COR-L47 (cell line): Measurements from ENCODE around the gene BECN2.

Source experiments
- DNase-seq: peaks from one replicate; lab custom pipeline; 2025; lab: John Stamatoyannopoulos, UW

The BECN2 gene

DNA sequence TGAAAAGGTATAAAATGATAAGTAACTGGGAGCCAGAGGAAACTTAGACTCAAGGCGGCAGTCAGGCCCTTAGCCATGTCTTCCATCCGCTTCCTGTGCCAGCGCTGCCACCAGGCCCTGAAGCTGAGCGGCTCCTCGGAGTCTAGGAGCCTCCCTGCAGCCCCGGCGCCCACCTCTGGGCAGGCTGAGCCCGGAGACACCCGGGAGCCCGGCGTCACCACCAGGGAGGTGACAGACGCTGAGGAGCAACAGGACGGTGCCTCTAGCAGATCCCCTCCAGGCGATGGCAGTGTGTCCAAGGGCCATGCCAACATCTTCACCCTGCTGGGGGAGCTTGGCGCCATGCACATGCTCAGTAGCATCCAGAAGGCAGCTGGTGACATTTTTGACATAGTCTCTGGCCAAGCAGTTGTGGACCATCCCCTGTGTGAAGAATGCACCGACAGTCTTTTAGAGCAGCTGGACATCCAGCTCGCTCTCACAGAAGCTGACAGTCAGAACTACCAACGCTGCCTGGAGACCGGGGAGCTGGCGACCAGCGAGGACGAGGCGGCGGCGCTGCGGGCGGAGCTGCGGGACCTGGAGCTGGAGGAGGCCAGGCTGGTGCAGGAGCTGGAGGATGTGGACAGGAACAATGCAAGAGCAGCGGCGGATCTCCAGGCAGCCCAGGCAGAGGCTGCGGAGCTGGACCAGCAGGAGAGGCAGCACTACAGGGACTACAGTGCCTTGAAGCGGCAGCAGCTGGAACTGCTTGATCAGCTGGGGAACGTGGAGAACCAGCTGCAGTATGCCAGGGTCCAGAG, at the start of gene BECN2:
Gene BECN2 (plus strand): TSS at position 76 of the 803 bp plus-strand sequence. CDS start 0 bp downstream, at position 76.
- no peak for DNase-seq

GRCh38 chr1:241916196-241916595, 41.4 kb upstream of the BECN2 start:
- DNase-seq, result no peak

DNA sequence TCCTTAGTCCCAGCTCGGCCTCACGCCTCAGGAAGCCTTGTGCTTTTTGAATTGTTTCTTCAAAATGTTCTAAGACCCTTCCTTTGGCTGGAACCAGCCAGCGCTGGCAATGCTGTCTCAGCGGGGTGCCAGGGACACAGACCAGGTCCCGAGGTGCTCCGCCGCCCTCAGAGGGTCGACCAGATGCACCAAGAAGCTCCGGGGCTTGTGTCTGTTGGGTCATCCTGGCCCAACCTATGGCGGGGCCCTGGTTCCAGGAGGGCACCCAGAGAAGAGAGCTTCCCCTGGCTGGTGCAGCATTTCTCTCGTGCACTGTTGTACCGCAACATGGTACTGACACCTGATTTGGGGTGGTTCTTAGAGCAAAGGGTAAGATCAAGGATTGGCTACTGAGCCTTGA, 40.1 kb upstream of the BECN2 start:
- no peak for DNase-seq

DNA sequence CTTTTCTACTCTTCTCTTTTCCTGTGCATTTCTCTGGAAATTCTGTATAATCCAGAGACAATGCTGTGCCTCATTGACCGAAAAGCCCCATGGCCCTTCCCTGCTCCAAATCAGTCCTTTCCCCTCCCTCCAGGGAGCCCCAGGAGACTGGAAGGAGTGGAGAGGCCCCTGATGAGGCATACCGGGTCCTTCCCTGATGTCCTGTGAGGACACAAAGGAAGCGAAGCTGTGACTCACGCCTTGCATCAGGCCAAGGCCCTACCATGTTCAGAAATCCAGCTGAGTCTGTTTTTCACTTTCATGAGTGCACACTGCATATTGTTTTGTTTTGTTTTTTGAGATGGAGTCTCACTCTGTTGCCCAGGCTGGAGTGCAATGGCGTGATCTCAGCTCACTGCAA, 38.7 kb upstream of the BECN2 start:
- DNase-seq, result no peak

DNA sequence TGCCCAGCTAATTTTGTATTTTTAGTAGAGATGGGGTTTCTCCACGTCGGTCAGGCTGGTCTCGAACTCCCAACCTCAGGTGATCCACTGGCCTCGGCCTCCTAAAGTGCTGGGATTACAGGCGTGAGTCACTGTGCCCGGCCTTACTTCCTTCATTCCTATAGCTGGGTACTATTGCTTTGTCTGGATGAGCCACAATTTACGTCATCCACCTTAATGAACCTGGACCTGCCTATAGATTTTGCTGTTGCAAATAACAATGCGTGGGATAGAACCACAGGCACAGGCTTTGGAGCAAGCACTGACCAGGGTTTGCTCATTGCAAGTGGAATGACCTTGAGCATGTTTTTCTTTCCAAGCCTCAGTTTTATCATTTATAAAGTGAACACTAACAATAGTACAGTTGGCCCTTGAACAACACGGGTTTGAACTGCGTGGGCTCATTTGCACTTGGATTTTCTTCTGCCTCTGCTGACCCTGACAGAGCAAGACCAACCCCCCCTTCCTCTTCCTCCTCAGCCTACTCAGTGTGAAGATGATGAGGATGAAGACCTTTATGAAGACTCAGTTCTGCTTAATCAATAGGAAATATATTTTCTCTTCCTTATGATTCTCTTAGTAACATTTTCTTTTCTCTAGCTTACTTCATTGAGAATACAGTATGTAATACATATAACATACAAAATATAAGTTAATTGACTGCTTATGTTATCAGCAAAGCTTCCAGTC, 33.3 kb upstream of the BECN2 start:
- no peak for DNase-seq

DNA sequence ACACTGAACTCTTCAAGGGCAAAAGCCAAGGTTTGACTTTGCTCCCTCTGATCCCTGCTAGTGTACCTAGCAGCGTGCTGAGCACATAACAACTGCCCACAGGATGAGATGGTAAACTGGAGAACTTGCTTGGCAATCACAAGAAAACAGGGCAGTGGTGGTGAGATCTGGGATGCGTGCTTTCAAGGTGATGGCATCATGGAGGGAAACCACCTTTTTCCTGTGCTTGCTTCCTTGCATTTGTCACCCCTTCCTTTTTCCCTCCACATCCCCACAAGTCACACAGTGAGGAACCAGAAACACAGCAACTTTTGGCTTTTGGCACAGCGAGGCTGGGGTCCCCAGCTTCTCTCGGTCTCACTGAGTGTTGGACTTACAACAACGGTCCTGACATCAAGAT, 31.4 kb upstream of the BECN2 start:
- no peak for DNase-seq

GRCh38 chr1:241927321-241927720, 30.2 kb upstream of the BECN2 start:
- no peak for DNase-seq

DNA sequence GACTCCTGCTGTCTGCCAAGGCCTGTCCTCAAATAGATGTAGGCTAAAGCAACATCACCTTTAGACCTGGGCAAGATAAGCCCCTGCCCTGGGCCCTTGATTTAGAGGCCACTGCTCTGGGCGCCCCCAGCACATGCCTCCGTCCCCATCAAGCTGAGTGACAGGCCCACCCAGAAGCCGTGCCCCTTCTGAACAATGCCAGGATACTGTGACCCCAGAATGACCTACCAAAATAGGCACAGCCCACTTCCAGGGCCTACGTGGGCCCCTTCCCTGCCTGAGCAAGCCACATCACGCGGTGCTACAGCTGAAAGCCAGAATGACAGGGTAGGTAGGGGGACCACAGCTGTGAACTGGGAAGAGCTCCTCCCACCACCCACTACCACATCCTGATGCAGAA, 24.7 kb upstream of the BECN2 start:
- DNase-seq, result no peak

GRCh38 chr1:241934201-241934848, 23.2 kb upstream of the BECN2 start:
- DNase-seq, result no peak

DNA sequence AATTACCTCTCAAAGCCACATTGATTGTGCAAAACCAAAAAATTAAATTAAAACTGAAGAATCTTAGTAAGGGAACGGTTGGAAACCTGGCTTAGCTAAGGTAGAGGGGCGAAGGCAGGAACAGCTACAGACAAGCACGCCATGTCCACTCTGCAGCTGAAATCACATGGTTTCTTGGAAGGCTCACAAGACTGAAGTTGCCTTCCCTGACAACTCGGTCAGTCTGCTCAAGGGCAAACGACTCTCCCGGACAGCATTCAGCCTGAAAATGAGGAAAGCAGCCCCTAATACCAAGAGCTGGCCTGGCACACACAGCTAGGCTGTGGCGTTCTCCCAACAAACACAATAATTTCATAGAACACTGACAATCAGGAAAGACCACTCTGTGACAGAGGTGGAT, 22.7 kb upstream of the BECN2 start:
- DNase-seq, result no peak

- DNase-seq, result no peak
Observed at GRCh38 chr1:241939798-241940197, 17.8 kb upstream of the BECN2 start.

GRCh38 chr1:241942738-241943137, 14.8 kb upstream of the BECN2 start:
- DNase-seq, result no peak

DNA sequence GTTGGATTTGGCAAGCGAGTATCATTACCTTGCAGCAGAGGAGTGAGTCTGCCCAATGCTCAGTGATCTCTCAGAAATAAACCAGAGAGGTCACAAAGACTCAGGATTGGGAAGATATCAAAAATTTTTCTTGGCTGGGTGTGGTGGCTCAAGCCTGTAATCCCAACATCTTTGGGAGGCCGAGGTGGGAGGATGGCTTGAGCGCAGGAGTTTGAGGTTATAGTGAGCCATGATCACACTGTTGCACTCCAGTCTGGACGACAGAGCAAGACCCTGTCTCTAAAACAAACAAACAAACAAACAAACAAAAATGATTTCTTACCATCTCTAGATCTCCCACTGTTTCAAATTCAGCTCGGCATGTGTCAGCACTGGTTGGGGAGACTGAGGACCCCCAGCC, 13.3 kb upstream of the BECN2 start:
- no peak for DNase-seq

- DNase-seq, result no peak
Observed at GRCh38 chr1:241947354-241947753, 10.2 kb upstream of the BECN2 start.

GRCh38 chr1:241950390-241950789, 7.2 kb upstream of the BECN2 start:
- DNase-seq, result no peak

- no peak for DNase-seq
Observed at GRCh38 chr1:241962153-241962552, 4.6 kb downstream of the BECN2 start.

- DNase-seq, result no peak
Observed at GRCh38 chr1:241963722-241964121, 6.2 kb downstream of the BECN2 start.

GRCh38 chr1:241964550-241965282, 7.1 kb downstream of the BECN2 start:
- DNase-seq, result no peak

DNA sequence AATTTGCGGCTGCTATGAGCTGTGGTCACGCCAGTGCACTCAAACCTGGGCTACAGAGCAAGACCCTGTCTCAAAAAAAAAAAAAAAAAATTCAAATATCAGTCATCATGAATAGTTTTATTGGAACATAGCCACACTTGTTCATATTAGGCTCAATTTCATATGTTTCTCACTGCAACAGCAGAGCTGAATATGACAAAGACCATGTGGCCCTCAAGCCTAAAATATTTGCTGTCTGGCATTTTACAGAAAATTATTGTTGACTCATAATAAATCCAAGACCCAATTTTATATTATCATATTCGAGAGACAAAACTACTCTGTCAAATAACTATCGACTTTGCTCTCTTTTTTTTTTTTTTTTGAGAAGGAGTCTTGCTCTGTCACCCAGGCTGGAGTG, 11.0 kb downstream of the BECN2 start:
- no peak for DNase-seq

DNA sequence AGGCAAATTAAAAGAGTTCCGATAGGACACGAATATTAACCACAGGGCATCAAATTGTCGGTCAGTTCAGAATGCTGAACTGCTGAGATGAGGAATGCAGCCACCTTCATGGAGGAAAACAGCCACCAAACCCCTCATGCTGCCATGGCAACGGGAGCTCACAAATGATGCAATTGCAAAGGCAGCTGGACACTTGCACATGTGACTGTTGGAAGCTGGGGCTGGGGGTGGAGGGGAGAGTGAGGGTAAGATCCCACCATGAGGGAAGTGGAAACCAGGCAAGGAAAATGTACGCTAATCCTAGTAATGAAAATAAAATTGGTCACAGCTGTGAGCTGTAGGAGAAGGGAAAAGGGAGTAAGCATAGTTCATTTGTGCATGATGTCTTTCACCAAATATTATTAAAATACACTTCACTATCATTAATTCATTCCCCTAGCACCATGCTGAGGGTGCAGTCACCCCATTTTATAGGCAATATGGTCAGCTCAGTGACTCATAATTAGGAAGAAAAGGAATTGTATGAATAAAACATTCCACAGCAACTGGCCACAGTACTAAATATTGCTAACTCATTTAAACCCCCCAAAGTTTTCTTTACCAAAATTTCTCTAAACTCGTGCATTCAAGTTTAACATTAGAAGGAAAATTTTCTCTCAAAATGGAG, 15.3 kb downstream of the BECN2 start:
- peak; percentile 12 for DNase-seq

DNA sequence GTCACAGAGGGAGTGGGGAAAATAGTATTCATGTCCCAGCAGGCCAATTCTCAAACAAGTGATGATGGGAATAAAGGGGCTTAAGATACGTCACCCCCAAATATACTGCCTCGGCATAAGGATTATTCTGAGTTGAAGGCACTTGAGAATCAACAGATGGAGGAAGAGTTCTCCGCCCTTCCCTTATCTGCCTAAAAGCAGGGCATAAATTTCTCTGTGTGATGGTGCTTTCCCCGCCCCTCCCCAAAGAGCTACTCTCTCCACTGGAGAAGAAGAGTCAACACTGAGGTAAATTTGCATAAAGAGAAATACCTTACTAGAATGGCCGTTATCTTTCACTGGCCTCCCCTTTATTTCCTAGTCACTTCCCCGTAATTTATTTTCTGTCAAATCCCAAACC, 18.7 kb downstream of the BECN2 start:
- no peak for DNase-seq

DNA sequence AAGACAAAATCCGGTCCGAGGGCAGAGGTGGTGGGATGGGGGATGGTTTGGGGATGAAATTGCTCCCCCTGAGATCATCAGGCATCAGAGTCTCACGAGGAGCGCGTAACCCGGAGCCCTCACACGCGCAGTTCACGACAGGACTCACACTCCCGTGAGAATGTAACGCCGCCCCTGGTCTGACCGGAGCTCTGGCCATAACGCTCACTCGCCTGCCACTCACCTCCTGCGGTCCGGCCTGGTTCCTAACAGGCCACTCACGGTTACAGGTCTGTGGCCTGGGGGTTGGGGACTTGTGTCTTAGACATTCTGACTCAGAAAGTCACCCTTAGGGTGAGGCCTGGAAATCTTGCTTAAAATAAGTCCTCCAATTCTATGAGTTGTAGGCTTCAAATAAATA, 21.5 kb downstream of the BECN2 start:
- DNase-seq, result no peak
